Measurements from ENCODE around the gene ENTPD2.

The ENTPD2 gene

DNA sequence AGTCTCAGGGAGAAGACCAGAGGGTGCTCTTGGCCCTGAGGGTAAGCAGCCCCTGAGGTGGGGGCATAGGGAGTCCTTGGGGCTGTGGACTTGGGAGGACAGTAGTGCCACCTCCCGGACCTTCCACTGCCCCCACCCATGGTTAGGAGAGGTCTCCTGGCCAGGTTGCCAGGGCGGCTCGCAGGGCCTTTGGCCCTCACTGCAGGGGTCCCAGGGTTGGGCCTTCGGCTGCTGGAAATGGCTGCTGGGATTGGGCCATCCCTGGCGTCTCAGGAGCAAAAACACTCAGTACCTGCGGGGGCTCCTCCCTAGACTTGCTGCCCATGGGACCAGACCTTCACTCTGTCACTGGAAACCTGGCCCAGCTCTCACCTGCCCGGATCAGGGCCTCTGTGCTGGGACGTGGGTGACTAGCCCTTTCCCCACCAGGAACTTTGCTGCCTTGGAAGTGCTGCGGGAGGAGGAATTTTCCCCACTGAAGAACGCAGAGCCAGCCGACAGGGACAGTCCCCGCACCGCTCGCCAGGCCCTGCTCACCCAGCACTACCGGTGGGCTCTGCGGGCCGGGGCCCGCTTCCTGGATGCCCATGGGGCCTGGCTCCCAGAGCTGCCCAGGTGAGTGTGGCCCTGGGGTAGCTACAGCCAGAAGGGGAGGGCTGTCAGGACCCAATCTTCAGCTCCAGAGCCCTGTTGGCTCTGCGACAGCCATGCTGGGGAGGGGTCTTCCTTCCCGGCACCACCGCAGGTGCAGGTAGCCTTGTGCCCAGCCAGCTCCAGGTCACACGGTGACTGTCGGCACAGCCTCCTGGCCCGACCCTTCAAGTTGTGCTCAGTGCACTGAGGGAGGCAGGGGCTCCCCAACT, 26.6 kb upstream of the ENTPD2 start:
- no peak for DNase-seq (ENCODE audit: low read depth)
- no peak overlapping the region for H3K4me3 ChIP-seq (ENCODE audit: low read depth, low read length)

DNA sequence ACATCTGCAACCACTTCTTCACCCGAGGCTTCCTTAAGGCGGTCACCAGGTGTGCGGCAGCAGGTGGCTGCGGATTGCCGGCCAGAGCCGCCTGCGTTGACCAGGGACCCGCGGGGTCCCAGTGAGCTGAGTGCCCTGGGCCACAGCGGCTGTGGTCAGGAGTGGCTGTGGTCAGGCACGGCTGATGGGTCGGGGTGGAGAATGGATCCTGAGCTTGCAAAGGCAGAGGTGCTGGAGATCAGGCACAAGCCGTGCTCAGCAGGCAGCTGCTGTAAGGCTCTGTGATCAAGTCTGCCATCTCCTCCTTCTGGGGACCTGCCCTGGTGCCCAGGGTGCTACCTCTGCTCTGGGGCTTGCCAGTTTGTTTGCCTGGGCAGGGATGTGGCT, 25.5 kb upstream of the ENTPD2 start:
- no peak overlapping the region for H3K4me3 ChIP-seq (ENCODE audit: low read depth, low read length)

DNA sequence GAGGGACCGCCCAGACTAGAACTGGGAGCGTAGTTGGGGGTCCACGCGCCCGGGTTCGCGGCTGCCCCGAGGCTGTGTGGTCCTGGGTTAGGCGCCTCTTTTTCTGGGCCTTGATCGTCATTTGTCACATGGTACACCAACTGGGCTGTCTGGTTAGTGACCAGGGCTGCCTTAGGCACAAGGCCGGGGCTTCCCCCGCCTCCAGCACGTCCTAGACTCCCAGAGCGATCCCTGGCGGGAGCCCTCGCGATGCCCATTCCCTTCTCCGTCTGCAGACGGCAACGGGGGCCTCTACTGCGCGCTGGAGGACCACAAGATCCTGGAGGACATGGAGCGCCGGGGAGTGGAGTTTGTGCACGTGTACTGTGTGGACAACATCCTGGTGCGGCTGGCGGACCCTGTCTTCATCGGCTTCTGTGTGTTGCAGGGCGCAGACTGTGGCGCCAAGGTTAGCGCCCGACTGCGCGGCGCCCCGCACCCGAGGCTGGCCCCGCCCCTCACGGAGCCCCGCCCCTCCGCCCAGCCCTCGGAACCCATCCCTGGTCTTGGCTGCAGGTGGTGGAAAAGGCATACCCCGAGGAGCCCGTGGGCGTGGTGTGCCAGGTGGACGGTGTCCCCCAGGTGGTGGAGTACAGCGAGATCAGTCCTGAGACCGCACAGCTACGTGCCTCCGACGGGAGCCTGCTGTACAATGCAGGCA, 25.0 kb upstream of the ENTPD2 start:
- peak overlapping the region; percentile 64 for H3K4me3 ChIP-seq (ENCODE audit: low read depth, low read length)
- no peak for DNase-seq (ENCODE audit: low read depth)

More for the DNA sequence above, 25.5 kb upstream of the ENTPD2 start:
- no peak for DNase-seq (ENCODE audit: low read depth)

DNA sequence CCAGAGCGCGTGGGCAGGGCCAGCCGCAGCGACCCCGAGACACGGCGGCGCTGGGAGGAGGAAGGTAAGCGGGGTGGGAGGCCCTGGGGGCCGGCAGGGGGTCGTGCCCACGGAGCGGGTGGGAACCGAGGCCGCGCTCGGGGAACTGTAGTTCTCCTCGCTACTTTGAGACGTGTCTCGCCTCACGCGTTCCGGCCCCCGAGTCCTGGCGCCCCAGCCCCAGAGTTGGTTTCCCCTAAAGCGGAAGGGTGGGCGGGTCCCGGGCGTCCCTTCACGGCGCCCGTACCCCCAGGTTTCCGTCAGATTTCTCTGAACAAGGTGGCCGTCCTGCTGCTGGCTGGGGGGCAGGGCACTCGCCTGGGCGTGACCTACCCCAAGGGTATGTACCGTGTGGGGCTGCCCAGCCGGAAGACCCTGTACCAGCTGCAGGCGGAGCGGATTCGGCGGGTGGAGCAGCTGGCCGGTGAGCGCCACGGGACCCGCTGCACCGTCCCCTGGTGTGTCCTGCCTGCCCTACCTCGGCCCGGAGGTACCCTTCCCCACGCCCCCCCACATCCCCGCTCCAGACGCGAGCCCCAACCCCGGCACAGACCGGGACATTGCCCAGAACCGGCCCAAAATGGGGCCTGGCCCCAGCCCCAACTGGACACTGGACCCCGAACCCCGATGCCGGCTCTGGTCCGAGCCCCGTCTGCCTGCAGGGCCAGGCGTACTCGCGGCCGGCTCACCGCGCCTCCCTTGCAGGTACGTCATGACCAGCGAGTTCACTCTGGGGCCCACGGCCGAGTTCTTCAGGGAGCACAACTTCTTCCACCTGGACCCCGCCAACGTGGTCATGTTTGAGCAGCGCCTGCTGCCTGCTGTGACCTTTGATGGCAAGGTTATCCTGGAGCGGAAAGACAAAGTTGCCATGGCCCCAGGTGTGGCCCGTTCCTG, 24.2 kb upstream of the ENTPD2 start:
- H3K4me3 ChIP-seq (ENCODE audit: low read depth, low read length), result peak overlapping the region; percentile 64

DNA sequence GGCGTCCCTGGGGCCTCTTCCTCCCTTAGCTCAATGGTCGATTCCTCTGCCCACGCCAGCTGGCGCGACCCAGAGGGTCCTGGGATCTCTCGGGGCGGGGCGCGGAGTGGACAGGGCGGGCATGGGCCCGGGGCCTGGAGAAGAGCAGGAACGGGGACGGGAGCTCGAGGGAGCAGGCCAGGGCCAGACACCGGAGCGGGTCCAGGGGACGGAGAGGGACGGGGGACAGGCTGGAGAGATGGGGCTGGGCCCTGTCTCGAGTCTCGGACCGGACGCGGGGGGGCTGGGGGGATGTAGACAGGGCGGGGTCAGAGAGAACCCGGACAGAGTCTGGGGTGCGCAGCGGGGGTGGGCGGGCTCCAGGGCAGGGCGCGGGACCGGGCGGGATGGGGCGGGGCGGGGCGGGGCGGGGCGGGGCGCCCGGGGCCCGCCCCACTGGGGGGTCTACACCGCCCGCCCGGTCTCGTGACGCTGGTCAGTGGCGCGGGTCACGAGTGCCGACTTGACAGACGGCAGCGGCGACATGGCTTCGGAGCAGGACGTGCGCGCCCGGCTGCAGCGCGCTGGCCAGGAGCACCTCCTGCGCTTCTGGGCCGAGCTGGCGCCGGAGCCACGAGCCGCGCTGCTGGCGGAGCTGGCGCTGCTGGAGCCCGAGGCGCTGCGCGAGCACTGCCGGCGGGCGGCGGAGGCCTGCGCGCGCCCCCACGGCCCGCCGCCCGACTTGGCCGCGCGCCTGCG, 23.3 kb upstream of the ENTPD2 start, which contains the start of gene UAP1L1:
Gene UAP1L1 (plus strand): TSS at position 508 of the 738 bp plus-strand sequence. CDS start 16 bp downstream, at position 524.
- DNase-seq (ENCODE audit: low read depth), result no peak
- peak within 1 kb of the TSS; percentile 64 for H3K4me3 ChIP-seq (ENCODE audit: low read depth, low read length)

More for the DNA sequence above, 24.2 kb upstream of the ENTPD2 start:
- DNase-seq (ENCODE audit: low read depth), result no peak

DNA sequence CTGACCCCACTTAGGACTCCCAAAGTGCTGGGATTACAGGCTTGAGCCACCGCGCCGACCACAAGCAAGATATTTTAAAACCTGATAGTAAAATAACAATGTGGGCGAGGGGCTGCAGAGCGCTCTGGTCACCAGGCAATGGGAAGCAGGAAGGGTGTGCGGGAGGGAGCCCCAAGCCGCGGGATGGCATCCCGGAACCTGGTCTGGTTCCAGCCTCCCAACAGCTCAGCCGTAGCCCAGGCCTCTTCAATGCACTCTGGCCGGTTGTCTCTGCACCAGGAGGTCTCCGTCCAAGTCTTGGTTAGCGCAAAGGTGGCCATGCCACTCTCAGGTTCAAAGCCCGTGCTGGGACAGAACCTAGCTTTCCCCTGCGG, 22.8 kb upstream of the ENTPD2 start:
- DNase-seq (ENCODE audit: low read depth), result no peak
- H3K4me3 ChIP-seq (ENCODE audit: low read depth, low read length), result peak overlapping the region; percentile 40

DNA sequence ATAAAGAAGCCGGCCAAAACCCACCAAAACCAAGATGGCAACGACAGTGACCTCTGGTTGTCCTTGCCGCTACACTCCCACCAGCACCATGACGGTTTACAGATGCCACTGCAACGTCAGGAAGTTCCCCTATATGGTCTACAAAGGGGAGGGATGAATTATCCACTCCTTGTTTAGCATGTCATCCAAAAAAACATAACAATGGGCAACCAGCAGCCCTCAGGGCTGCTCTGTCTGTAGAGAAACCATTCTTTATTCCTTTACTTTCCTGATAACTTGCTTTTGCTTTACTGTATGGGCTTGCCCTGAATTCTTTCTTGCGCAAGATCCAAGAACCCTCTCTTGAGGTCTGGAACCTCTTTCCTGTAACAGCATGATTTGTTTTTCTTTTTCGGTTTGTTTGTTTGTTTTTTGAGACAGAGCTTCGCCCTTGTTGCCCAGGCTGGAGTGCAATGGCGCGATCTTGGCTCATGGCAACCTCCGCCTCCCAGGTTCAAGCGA, 21.5 kb upstream of the ENTPD2 start:
- no peak overlapping the region for H3K4me3 ChIP-seq (ENCODE audit: low read depth, low read length)

DNA sequence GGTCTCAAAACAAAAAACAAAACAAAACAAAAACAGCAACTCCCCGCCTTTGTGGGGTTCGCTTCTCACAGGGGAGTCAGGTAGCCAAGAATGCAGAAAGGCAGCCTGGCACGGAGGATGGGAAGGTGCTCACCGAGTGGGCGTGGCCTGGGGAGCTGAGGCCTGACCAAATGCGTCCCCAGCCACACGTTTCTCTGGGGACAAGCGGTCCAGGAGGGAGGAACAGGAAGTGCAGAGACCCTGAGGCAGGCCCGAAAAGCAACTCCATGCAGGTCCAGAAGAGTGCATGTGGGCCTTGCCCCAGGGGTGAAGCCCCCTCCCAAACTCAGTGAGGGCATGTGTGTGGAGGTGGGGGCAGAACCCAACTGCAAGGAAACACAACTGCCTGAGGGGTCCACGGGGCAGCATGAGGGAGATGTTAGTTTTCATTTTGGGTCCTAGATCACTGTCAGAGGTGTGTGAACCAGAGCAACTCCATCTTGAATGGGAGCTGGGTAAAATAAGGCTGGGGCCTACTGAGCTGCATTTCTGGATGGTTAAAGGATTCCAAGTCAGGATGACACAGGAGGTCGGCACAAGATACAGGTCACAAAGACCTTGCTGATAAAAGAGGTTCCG, 20.9 kb upstream of the ENTPD2 start:
- H3K4me3 ChIP-seq (ENCODE audit: low read depth, low read length), result no peak overlapping the region
- no peak for DNase-seq (ENCODE audit: low read depth)

More for the DNA sequence above, 21.5 kb upstream of the ENTPD2 start:
- no peak for DNase-seq (ENCODE audit: low read depth)

DNA sequence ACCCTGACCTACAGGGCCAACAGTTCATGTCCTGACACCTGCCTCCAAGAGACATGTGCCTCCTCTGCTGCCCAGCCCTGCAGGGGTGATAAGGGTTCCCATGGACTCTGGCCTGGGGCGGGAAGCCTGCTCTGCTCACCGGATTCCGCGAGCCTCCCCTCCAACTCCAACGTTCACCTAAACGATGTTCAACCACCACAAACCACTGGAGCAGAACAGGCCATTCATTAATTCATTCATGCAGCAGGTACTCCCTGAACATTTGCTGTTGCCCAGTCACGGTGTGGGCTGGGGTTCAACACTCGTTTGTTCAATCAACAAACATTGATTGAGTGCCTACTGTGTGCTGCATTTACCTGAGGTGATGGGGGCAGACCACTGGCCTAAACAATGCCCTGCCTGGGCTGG, 20.1 kb upstream of the ENTPD2 start:
- no peak overlapping the region for H3K4me3 ChIP-seq (ENCODE audit: low read depth, low read length)
- no peak for DNase-seq (ENCODE audit: low read depth)

DNA sequence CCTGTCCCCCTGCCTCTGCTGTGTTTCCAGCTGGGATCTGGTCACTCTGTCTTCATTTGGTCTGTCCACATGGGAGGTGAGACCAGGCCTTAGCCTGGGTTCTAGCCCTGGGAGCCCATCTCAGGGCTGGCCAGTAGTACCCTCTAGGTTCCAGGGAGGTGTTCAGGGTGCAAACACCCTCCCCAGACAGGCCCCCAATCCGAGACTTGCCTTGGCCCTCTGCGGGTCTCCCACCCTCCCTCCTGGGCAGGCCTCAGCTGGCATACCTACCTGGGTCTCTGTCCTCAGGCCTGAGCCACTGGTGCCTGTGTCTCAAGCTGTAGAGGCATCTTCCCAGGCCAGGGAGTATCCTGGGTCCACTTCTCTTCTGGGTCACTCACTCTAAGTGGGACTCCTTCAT, 17.4 kb upstream of the ENTPD2 start:
- no peak for DNase-seq (ENCODE audit: low read depth)
- no peak overlapping the region for H3K4me3 ChIP-seq (ENCODE audit: low read depth, low read length)

DNA sequence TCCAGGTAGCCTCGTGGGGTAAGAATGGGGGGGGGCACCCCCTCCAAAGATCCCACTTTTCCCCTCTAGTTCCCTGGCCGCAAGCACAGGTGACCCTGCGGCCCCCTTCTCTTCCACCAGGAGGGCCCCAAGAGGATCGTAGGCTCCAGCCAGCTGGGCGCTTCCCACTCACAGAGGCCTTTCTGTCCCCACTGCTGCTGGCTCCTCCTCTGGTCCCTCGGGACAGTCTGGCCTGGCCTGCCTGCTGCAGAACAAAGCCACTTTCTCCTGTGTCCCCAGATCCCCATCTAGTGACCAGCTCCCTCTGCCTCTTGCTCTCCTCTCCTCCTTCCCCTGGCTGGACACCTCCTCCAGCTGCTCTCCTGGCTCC, 17.0 kb upstream of the ENTPD2 start:
- DNase-seq (ENCODE audit: low read depth), result no peak
- peak overlapping the region; percentile 40 for H3K4me3 ChIP-seq (ENCODE audit: low read depth, low read length)

DNA sequence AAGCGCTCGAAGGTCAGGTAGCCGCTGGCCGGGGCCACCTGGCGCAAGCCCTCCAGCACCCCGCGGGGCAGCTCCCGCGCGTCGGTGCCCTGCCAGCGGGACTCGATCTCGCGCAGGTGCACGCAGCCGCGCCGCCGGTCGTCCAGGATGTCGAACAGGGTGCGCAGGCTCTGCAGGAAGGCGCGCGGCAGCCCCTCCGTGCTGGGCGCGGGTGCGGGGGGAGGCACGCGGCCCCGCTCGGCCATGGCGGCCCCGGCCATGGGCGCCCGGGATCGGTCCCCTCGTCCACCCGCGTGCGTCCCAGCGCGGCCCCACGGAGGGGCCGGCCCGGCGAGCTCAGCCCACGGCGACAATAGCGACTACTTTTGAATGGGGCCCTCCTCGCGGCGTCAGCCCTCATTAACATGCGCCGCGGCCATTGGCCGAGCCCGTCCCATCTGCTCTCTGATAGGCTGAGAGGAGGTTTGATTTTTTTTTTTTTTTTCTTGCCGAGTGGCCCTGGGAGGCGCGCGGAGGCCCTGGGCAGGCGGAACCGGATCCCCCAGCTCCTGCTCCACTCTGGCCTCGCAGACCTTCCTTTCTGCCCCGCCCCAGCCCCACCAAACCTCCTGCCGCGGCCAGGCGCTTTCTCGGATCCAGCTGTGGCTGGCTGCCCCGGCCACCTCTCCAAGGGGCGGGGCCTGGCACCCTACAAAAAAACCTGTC, 16.5 kb upstream of the ENTPD2 start, which contains the start of gene SAPCD2:
Gene SAPCD2 (minus strand): TSS at position 357 of the 705 bp plus-strand sequence. CDS start 97 bp downstream, at position 260.
- DNase-seq (ENCODE audit: low read depth), result peak; percentile 36
- H3K4me3 ChIP-seq (ENCODE audit: low read depth, low read length), result peak within 1 kb of the TSS; percentile 40

DNA sequence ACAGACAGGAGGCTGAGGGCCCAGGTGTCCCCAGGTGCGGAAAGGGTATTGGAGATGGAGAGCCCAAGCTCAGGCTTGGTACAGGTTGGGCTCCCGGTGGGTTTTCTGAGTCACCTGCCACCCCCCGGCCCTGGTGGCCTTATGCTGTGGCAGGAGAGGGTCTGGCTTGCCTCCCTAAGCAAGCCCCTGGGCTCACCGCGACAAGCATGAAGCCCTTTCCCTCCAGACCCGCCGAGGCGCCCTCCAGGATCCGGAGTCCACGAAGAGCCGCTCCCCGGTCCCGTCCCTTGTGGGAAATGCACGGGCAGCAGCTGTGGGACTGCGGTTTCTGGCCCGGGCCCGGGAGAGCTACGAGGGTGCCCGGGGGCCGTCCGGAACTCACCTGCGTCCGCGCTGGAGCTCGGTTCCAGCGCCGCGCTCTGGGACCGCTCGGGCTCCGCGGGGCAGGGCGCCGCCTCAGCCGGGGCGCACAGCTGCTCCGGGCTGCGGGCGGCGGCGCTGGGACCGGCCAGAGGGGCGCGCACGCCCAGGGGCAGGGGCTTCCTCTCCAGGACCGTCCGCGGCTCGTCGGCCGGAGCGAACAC, 15.7 kb upstream of the ENTPD2 start:
- peak overlapping the region; percentile 22 for H3K4me3 ChIP-seq (ENCODE audit: low read depth, low read length)
- no peak for DNase-seq (ENCODE audit: low read depth)

DNA sequence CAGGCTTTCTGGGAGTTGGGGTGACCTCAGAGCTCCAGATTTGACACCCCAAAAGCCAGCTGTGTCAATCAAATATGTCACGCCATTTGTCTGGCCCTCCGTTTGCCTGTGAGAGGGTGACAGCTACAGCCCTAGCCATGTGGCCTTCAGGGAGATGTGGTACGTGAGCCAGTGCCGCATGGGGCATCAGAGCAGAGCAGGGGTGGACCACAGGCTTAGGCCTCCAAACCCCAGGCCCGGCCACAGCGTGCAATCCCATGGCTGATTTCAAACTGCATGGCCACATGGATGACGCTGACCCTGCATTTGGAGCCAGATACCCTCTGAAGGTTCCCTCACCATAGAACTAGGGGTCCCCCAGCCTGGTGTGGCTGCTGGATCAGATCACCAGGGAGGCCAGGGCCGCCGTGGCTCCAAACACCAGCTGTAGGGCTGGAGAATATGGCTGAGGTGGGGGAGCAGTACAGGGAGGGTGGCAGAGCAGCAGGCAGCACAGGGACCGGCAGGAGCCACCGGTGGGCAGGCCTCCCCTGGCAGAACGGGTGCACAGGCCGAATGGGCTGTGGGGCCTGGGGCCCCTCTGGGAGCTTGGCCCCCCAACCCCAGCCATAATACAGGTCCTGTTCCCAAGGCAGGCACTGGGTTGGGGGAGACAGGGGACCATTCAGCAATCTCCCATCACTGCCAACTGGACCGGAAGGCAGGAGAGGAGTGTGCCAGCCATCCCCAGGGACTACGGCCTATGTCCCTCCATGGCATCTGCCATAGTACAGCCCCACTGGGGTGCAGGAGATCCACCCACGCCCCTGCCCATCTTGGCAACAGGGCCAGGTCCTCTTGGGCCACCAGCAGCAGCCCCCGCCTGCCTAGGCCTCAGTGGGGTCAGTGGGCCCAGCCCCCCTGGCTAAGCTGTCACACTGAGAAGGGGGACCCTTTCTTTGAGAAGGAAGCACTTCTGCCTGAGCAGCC, 15.0 kb upstream of the ENTPD2 start:
- DNase-seq (ENCODE audit: low read depth), result no peak
- no peak overlapping the region for H3K4me3 ChIP-seq (ENCODE audit: low read depth, low read length)

DNA sequence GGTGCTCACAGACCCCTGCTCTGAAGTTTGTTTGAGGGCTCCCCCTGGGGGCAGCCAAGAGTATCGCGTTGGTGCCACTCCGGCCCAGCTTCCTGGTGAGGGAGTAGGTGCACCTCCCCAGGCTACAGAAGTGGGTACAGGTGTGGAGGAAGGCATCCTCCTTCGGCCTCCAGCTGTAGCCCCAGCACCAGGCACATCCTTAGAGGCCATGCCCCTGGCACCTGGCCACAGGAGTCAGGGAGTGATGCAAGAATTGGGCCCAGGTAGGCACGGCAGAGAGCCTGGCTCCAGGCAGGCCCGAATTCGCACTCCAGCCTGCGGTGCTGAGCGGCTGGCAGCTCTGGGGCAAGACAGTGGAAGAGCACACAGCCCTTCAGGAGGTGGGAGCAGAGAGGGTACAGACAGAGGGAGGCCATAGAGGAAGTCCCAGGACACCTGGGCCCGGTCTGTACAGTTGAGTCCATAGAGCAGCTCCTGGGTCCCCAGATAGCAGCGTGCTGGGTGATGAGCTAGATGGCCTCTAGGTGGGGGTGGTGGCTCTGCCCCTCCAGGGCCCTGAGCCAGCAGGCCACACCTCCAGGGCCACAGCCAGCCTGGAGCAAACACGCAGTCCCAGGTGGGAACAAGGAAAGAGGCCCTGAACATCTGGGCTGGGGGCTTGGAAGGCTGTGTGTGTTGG, 14.1 kb upstream of the ENTPD2 start:
- DNase-seq (ENCODE audit: low read depth), result no peak
- H3K4me3 ChIP-seq (ENCODE audit: low read depth, low read length), result no peak overlapping the region
